ENCODE data around the gene KIAA2012.
A peak's percentile ranks its signal among the peaks of the same experiment; 100 is the strongest.

Gene KIAA2012

DNA sequence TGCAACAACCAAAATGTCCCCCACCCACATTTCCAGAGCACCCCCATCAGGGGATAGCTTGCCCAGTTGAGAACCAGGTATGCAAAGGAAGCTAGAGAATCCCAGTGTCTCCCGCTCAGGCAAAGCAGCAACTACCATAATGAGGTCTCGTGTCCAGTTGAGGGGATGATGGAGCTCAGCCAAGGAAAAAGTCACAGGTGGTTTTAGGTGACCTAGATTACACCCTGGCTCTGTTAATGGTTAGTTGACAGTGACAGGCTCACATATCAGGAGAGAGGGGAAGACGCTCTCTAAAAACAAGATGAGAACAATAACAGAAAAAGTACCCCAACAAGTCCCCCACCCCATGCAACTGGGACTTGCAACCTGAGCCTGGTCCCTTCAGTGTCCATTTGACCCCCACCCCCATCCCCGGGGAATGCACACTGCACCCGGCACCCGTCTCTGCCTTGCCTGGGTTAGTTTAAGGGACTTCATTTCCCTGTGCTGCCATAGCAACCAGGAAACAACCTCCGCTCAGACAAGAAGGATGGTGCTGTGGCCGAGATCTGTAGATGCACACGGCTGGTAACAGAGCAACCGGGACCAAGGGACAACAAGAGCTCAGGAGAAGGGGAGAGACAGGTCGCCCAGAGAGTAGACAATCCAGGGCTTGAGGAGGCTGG is at the start of gene KIAA2012:
KIAA2012 (plus strand) TSS at position 519 of the 665 bp plus-strand sequence. CDS start 373 bp downstream, outside the sequence.
- DNase-seq, result peak in 15 of 56 donors; percentile 3 to 46 (median 18)

DNA sequence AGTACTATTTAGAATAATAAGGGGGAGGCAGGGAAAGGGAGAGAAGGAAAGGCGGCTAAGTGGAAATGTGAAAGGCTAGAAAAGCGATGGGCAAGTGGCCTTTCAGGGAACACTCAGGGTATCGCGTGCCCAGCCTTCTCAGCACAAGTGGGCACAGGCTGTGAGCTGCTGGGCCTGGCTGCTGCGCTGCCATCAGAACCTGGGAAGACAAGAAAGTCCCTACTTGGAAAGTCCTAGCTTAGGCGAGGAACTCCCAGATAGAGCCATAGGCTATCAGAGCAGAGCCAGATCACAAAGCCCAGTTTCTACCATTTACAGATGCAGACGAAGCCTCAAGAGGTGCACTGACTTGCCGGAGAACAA is 49.2 kb upstream of the KIAA2012 start:
- DNase-seq, result no peak

DNA sequence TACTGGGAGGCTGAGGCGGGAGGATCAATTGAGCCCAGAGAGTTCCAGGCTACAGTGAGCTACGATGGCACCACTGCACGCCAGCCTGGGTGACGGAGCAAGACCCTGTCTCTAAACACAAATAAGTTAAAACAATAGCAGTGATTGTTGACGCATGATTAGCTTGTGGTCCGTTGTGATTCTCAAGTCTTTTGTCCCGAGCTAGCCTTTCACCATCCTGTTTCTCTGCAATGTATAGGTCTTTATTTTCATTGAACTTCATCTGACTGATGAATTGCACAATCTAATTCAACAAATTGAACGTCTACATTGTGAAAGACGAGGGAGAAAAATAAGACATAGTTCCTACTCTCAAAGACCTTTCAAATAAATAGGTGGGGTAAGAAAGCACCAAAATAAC is 48.2 kb upstream of the KIAA2012 start:
- no peak for DNase-seq

DNA sequence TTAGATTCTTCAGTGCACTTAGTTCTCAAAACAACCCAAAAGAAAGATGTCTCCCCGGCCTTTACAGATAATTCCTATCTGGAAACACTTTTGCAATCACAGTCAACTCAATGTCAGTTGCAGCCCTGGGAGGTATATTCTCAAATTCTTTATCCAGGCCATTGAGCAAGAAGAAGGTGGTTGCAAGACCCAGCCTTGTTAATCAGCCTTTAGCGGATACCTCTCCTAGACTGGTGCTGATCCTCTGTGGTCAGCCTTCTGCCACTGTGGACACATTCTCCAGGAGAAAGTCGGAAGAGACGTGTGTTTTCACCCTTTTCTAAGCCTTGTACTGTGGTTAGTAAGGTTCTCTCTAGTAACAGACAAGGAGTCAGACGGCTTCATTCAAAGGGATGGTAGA is 47.2 kb upstream of the KIAA2012 start:
- DNase-seq, result no peak

DNA sequence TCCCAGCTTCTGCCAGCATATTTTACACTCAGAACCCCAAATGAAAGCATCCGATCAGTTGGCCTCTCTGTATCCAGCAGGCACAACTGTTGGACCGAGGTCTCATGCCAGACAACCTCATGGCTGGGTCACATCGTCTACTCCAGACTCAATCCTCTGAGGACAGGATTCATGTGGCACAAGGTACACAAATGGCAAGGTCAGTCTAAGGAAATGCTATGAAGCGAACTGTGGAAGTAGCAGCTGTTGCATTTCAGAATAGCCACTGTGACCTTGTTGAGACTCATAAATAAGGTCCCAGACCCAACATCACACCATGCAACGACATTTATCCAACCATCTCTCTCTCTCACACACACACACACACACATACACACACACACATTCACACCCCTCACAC is 46.5 kb upstream of the KIAA2012 start:
- no peak for DNase-seq

DNA sequence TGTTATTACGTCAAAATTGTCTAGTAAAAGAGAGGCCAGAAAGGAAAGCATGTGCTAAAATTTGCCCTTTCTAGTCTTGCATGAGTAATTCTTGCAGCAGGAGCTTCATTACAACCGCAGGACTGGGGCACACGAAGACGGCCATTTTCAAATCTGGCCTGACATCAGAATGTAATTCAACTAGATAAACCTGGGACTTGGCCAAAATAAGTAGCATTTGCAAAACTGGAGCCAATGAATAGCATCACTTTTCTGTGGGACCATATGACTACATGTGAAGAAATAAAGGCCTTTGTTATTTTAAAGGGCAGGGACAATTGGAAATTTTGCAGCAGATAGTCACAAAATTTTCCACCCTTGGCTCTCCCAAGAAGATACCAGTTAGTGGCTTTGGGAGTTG is 42.4 kb upstream of the KIAA2012 start:
- no peak for DNase-seq

DNA sequence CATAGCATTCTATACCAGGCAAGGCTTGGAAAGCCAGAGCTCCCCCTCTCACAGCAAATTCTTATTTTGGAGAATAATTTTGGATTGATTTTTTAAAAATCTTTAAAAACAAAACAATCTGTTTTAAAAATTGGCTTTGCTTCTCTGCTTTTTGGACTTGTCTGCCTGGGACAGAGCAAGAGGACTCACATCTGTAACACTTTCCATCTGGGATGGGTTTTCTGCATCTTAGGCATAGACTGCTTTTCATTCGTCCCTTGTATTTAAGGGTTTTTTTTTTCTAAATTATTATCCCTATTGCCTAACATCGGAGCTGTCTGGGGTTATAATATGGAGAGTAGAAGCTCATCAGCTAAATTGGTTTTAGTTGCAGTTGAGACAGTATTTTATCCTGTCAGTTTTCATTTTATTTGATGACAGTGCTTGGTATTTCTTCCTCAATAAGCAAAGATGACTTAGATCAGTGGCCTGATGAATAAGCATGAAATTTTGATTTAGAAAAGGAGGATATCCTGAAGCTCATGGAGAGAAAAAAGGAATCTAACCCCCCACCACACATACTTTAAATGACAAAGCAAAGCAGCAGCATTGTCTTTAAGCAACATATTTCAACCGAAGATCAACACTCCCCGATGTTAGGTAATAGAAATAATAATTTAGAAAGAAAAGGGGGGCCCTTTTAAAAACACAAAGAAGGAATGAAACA is 41.7 kb upstream of the KIAA2012 start:
- no peak for DNase-seq

DNA sequence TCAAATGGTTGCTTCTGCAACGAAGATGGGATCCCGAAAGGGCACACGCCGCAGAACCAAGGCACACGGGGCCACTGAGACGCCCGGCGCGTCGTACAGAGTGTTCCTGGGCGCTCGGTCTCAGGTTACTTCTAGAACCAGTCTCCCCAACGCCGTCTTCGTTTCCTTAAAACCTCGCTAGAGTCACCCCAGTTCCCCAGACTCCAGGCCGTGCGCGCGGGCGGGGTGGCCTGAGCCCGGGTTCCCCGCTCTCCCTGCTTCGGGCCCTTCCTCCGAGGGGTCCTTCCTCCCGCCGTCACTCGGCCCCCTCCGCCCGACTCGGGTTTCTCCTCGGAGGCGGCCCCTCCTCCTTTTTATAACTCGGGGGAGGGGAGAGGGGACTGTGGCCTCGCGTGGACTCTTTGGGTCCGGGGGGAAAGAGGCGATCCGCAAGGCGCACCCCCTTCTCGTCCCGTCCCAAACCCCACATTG is 40.2 kb upstream of the KIAA2012 start:
- peak in 15 of 56 donors; percentile 22 to 61 (median 36) for DNase-seq

DNA sequence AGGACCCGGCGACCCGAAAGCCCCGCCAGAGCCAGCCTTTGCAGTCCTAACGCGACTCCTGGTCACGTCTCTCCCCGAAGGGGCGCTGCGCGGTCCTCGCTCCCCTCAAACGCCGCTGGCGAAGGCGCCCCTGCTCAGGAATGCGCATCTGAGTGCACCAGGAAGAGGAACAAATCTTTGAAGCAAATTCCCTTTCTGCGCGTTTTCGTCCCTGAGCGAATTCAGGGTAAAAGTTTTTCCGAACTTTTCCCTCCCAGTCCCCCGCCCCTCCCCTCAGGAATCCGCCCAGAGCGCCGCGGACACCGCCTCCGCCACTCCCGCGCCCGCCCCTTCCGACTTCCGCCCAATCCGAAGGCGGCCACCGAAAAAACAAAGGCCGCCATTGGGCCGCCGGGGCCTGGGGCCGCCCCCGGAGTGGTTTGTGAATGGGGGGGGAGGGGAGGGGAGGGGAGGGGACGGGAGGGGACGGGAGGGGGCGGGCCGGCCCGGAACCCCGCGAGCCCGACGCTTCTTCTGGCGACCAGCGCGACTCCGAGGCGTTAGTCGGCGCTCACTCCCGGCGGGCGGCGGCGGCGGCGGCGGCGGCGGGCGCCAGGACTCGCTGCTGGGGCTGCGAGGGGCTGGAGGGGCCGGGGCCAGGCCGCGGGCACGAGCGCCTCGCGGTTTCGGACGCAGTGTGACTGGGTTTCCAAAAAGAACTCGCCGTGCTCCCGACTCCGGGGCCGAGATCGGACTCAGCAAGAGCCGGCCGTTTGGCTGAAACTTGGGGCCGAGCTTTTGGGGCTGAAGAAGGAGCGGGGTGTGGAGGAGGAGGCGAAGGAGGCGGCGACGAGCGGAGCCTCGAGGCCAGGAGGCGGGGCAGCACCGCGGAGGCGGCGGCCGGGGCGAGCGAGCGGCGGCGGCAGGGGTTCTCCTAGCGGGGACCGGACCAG is 39.5 kb upstream of the KIAA2012 start, which contains the start of gene FZD7:
FZD7 (plus strand) TSS at position 539 of the 932 bp plus-strand sequence. CDS start 793 bp downstream, outside the sequence.
- DNase-seq, result peak in 52 of 56 donors; percentile 23 to 88 (median 73)

DNA sequence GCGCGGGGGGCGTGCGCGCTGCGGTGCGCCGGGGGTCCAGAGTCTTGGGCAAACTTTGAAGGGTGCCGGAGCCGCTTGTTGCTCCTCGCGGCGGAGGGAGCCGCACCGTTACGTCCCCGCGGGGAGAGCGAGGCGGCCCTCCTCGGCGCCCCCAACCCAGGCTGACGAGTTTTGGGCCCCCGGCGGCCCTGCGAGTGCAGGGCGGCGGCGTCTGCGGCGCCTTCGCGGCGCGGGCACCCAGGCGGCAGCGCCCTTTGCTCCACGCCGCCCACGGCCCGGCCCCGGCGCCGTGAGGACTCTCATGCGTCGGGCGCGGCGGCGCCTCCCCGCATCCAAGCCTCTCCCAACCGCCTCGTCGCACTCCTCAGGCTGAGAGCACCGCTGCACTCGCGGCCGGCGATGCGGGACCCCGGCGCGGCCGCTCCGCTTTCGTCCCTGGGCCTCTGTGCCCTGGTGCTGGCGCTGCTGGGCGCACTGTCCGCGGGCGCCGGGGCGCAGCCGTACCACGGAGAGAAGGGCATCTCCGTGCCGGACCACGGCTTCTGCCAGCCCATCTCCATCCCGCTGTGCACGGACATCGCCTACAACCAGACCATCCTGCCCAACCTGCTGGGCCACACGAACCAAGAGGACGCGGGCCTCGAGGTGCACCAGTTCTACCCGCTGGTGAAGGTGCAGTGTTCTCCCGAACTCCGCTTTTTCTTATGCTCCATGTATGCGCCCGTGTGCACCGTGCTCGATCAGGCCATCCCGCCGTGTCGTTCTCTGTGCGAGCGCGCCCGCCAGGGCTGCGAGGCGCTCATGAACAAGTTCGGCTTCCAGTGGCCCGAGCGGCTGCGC is 38.6 kb upstream of the KIAA2012 start:
- DNase-seq, result no peak

DNA sequence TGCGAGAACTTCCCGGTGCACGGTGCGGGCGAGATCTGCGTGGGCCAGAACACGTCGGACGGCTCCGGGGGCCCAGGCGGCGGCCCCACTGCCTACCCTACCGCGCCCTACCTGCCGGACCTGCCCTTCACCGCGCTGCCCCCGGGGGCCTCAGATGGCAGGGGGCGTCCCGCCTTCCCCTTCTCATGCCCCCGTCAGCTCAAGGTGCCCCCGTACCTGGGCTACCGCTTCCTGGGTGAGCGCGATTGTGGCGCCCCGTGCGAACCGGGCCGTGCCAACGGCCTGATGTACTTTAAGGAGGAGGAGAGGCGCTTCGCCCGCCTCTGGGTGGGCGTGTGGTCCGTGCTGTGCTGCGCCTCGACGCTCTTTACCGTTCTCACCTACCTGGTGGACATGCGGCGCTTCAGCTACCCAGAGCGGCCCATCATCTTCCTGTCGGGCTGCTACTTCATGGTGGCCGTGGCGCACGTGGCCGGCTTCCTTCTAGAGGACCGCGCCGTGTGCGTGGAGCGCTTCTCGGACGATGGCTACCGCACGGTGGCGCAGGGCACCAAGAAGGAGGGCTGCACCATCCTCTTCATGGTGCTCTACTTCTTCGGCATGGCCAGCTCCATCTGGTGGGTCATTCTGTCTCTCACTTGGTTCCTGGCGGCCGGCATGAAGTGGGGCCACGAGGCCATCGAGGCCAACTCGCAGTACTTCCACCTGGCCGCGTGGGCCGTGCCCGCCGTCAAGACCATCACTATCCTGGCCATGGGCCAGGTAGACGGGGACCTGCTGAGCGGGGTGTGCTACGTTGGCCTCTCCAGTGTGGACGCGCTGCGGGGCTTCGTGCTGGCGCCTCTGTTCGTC is 37.7 kb upstream of the KIAA2012 start:
- peak in 12 of 56 donors; percentile 3 to 50 (median 20) for DNase-seq

DNA sequence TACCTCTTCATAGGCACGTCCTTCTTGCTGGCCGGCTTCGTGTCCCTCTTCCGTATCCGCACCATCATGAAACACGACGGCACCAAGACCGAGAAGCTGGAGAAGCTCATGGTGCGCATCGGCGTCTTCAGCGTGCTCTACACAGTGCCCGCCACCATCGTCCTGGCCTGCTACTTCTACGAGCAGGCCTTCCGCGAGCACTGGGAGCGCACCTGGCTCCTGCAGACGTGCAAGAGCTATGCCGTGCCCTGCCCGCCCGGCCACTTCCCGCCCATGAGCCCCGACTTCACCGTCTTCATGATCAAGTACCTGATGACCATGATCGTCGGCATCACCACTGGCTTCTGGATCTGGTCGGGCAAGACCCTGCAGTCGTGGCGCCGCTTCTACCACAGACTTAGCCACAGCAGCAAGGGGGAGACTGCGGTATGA is 37.1 kb upstream of the KIAA2012 start:
- DNase-seq, result no peak

DNA sequence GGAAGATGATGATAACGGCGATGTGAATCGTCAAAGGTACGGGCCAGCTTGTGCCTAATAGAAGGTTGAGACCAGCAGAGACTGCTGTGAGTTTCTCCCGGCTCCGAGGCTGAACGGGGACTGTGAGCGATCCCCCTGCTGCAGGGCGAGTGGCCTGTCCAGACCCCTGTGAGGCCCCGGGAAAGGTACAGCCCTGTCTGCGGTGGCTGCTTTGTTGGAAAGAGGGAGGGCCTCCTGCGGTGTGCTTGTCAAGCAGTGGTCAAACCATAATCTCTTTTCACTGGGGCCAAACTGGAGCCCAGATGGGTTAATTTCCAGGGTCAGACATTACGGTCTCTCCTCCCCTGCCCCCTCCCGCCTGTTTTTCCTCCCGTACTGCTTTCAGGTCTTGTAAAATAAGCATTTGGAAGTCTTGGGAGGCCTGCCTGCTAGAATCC is 36.4 kb upstream of the KIAA2012 start:
- DNase-seq, result no peak

DNA sequence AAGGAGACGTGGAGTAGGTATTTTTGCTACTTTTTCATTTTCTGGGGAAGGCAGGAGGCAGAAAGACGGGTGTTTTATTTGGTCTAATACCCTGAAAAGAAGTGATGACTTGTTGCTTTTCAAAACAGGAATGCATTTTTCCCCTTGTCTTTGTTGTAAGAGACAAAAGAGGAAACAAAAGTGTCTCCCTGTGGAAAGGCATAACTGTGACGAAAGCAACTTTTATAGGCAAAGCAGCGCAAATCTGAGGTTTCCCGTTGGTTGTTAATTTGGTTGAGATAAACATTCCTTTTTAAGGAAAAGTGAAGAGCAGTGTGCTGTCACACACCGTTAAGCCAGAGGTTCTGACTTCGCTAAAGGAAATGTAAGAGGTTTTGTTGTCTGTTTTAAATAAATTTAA is 36.0 kb upstream of the KIAA2012 start:
- no peak for DNase-seq

DNA sequence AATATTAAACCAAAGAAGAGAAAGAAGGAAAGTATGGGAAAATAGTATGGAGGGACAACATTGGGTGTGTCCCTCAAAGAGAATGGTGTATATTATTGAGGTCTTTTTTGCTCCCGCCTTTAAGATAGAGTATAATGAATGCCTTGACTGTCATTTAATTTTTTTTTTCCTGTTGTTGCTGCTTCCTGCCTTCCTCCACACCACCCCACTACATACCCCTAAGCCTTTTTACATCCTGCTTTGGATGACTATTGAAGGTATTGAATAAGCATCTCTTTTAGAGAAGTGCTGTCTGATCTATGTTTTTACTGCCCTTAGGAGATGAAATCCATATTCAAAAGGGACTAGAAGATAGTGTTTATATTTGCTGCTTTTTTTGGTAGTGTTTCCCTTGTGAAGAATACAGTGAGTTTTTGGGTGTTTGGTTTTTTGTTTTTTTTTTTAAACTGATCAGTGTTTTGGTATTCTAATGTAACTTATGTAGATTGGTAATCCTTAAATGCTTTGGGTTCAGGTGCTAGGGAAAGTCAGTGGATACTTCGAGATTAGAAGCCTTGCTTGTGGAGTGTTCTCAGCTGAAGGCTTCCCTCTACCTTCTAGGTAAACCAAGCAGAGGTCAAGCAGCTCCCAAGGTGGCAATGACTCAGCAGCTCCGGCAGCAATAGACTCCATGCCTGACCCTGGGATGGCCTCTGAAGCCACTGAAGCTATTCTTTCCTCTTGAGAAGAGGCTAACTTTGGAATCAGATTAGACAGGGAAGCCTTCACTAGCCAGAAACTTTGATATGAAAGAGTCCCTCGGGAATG is 34.4 kb upstream of the KIAA2012 start:
- DNase-seq, result no peak

DNA sequence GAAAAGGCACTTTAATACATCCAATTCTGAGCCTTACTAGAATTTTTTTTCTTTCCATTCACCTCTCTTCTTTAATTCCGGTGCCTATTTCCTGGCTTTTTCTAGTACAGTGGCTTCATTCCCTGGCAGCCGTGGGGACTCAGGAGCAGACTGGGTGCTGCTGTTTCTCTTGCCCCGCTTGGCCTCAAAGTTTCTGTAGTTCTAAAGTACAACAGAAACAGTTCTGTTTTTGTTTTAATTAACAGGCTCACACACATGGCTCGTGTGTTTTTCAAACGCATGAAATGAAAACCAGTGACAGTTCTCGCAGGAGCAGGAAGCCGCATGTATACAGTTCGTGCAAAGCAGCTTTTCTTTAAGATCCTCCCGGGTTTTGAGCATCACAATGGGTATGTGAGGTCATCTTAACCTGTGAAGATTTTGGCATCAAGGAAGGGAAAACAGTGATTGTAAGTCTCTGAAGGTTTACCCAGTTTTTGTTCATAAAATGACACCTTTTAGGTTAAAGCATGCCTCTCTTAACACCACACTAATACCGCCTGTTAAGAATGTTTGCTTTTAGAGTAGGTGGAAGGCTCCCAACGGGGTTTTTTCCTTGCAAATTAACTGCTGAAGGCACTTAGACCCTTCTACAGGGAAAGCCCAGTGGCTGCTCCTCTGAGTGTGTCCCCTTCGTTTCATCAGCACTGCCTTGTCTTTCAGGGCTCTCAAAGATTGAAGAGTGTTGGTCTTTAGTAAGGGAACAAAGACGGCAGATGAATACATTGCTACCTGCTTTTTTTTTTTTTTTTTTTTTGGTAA is 33.6 kb upstream of the KIAA2012 start:
- no peak for DNase-seq

DNA sequence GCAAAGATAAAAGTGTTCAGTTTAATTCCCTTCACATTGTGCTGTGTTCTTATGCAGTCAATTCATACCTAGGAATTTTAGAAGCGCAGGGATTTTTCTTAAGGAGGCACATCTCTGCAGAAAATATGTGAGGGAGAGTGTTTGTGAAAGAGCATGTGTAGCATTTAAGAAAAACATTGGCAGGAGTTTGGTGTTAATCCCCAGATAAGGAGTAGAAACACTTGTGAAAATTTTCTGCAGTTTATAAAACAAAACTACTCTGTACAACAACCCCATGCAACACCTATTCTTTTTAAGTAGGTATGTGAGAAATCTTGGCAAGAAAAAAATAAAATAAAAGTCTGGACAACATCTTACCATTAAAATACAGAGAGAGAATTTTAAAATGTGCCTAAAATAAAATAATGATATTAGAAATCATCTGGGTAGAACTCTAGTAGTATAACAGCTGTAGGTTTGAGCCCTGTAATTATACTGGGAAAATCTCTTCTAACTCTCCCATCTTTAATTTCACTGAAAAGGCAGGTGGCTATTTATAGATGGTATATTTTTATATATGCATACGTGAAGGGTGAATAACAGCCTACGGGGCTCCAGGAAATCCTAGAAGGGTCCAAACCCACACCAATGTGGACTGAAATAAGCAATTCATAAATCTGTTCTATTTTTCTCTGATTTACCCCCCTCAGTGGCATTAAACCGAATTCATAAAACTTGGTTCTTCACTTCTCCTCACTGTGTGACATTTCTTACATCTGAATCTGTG is 32.8 kb upstream of the KIAA2012 start:
- DNase-seq, result no peak

All from nucleus accumbens (tissue), 56 donors.